Stomach (tissue), 4 donors: ENCODE measurements around the gene MKX.

ENCODE experiments used
- CTCF ChIP-seq, 7 experiments: fragments of 450-650 bp in 4 of 7; fragments of 200-600 bp in 3 of 7; sonication (generic) in 3 of 7; IDR thresholded peaks; one replicate each; pipeline ENCODE4 v1.5.1; 2016 to 2019; ENCODE audit warnings: antibody characterized with exemption in 7 of 7, control low read depth in 2 of 7, mild to moderate bottlenecking in 1 of 7
- EP300 ChIP-seq: sonication (generic); formaldehyde crosslinking; IDR thresholded peaks from one replicate; pipeline ENCODE4 v1.6.1; 2017; ENCODE audit warnings: antibody characterized with exemption
- POLR2A ChIP-seq, 4 donors: fragments of 450-650 bp; IDR thresholded peaks; one replicate each; pipeline ENCODE4 v1.6.1; 2016; ENCODE audit warnings: antibody characterized with exemption in 4 of 4, control low read depth in 2 of 4, mild to moderate bottlenecking in 1 of 4, moderate library complexity in 1 of 4
- POLR2AphosphoS5 ChIP-seq, 3 donors: sonication (generic); formaldehyde crosslinking; IDR thresholded peaks; one replicate each; pipeline ENCODE4 v1.6.1; 2016; ENCODE audit warnings: antibody characterized with exemption in 3 of 3

- TF ChIP-seq CTCF (IDR thresholded peaks at IDR 0.05) (no peak), POLR2AphosphoS5 (IDR thresholded peaks at IDR 0.05) (no peak), POLR2A (IDR thresholded peaks at IDR 0.05) (no peak), EP300 (no peak)
Measured at GRCh38 chr10:27673065-27673464, 72.6 kb downstream of the MKX start.
